Keratinocyte (primary cell): Measurements from ENCODE around the gene JMJD1C.

Experiments used
- EZH2 ChIP-seq: IDR thresholded peaks from one replicate; pipeline ENCODE4 v1.6.1; 2012; ENCODE audit warnings: inconsistent platforms, mild to moderate bottlenecking, low read length, moderate library complexity
- TF ChIP-seq, protein P1 (sequence below), 3 experiments: IDR thresholded peaks in 1 of 3; conservative IDR thresholded peaks in 1 of 3; optimal IDR thresholded peaks in 1 of 3; 2 replicates in 2 of 3; 3 replicates in 1 of 3; pipeline versions ENCODE3 to v1.5.1; 2011; ENCODE audit warnings: low read length in 3 of 3, mild to moderate bottlenecking in 3 of 3, moderate library complexity in 2 of 3, control low read depth in 1 of 3, inconsistent platforms in 1 of 3; ENCODE audit not compliant: insufficient read depth in 2 of 3; ENCODE audit errors: extremely low read depth in 1 of 3

GRCh38 chr10:63369711-63370110, 96.1 kb downstream of the JMJD1C start:
- TF ChIP-seq, protein P1, sequence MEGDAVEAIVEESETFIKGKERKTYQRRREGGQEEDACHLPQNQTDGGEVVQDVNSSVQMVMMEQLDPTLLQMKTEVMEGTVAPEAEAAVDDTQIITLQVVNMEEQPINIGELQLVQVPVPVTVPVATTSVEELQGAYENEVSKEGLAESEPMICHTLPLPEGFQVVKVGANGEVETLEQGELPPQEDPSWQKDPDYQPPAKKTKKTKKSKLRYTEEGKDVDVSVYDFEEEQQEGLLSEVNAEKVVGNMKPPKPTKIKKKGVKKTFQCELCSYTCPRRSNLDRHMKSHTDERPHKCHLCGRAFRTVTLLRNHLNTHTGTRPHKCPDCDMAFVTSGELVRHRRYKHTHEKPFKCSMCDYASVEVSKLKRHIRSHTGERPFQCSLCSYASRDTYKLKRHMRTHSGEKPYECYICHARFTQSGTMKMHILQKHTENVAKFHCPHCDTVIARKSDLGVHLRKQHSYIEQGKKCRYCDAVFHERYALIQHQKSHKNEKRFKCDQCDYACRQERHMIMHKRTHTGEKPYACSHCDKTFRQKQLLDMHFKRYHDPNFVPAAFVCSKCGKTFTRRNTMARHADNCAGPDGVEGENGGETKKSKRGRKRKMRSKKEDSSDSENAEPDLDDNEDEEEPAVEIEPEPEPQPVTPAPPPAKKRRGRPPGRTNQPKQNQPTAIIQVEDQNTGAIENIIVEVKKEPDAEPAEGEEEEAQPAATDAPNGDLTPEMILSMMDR (optimal IDR thresholded peaks at IDR 0.05 in 1 of 3, IDR thresholded peaks at IDR 0.05 in 1 of 3, conservative IDR thresholded peaks at IDR 0.05 in 1 of 3; ENCODE audit: extremely low read depth in 1 of 3, insufficient read depth in 2 of 3, low read length in 3 of 3), result no peak
- no peak for TF ChIP-seq EZH2
